Retinal pigment epithelial cell (primary cell): ENCODE data around the gene CRACR2B.

Experiments used
- DNase-seq: peaks from one replicate; pipeline ENCODE4 v3.0.0-alpha.2; 2010; ENCODE audit warnings: low read depth
- H3K4me3 ChIP-seq: 2 replicates; pipeline ENCODE4 v1.5.1; 2011; ENCODE audit warnings: mild to moderate bottlenecking, low read length, control low read depth, moderate library complexity
- TF ChIP-seq, protein P1 (sequence below): conservative IDR thresholded peaks from 2 replicates; pipeline ENCODE4 v1.5.1; 2011; ENCODE audit warnings: low read depth, low read length, control low read depth, inconsistent platforms

The CRACR2B gene

GRCh38 chr11:815675-816432 lies 11.9 kb upstream of the CRACR2B start:
- DNase-seq = no peak
- TF ChIP-seq, protein P1, sequence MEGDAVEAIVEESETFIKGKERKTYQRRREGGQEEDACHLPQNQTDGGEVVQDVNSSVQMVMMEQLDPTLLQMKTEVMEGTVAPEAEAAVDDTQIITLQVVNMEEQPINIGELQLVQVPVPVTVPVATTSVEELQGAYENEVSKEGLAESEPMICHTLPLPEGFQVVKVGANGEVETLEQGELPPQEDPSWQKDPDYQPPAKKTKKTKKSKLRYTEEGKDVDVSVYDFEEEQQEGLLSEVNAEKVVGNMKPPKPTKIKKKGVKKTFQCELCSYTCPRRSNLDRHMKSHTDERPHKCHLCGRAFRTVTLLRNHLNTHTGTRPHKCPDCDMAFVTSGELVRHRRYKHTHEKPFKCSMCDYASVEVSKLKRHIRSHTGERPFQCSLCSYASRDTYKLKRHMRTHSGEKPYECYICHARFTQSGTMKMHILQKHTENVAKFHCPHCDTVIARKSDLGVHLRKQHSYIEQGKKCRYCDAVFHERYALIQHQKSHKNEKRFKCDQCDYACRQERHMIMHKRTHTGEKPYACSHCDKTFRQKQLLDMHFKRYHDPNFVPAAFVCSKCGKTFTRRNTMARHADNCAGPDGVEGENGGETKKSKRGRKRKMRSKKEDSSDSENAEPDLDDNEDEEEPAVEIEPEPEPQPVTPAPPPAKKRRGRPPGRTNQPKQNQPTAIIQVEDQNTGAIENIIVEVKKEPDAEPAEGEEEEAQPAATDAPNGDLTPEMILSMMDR = no peak
- no peak overlapping the region for H3K4me3 ChIP-seq

GRCh38 chr11:816433-816779 lies 11.3 kb upstream of the CRACR2B start:
- TF ChIP-seq, protein P1 = no peak
- no peak overlapping the region for H3K4me3 ChIP-seq

DNA sequence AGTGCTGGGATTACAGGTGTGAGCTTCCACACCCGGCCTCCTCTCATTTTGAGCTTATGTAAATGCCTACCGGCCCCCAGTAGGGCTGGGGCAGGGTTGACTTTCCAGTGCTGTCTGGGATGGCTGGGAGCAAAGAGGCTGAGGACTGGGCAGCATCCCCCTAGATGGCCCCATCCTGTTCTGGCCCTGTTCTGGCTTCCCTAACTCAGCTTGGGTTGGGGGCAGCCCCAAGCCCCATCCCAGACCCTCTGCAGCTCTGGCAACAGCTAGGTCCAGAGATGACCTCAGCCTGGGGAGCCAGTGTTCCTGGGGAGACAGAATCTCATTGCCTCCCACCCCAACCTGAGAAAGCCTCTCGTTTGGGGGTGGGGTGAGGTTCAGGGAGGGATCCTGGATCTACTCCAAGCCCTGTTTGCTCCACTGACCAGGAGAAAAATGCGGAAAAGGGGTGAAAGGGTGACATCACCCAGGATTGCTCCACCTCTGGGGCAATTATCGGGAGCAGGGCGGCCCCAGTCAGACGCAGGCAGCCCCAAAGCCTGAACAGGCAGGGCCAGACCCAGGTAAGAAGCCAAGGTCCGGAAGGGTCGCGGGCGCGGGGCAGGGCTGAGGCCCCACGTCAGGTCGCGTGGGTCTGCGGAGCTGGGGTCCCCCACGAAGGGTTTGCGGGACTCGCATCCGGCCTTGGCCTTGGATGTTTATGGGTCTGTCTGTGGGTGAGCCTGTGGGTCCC lies 9.2 kb upstream of the CRACR2B start, which contains the start of gene PNPLA2:
TSS of gene PNPLA2 (plus strand) at position 519 of the 733 bp plus-strand sequence. CDS start 805 bp downstream, outside the sequence.
- TF ChIP-seq, protein P1 = no peak
- no peak for DNase-seq
- peak within 1 kb of the TSS; percentile 63 for H3K4me3 ChIP-seq

More at GRCh38 chr11:816433-816779, 11.3 kb upstream of the CRACR2B start:
- no peak for DNase-seq

- peak overlapping the region; percentile 63 for H3K4me3 ChIP-seq
- TF ChIP-seq, protein P1 = peak; percentile 7
- DNase-seq = no peak
Observed at GRCh38 chr11:819129-819931, 8.4 kb upstream of the CRACR2B start.

GRCh38 chr11:819943-820649 lies 7.6 kb upstream of the CRACR2B start:
- DNase-seq = no peak
- peak overlapping the region; percentile 63 for H3K4me3 ChIP-seq
- TF ChIP-seq, protein P1 = no peak

- TF ChIP-seq, protein P1 = no peak
- DNase-seq = no peak
Observed at GRCh38 chr11:820655-821511, 6.8 kb upstream of the CRACR2B start.

More at GRCh38 chr11:820655-821511, 6.8 kb upstream of the CRACR2B start:
- H3K4me3 ChIP-seq = peak overlapping the region; percentile 63
